Subcutaneous abdominal adipose tissue (tissue), 5 donors: ENCODE measurements around the gene ARHGAP15.

Experiments used
- H3K27ac ChIP-seq: one replicate; pipeline ENCODE4 v1.7.0; 2013; ENCODE audit warnings: low read depth, mild to moderate bottlenecking, inconsistent platforms, low read length, moderate library complexity
- H3K27me3 ChIP-seq, 5 donors: one replicate each; pipeline ENCODE4 v1.7.0; 2013; ENCODE audit warnings: low read length in 5 of 5, inconsistent platforms in 1 of 5; ENCODE audit not compliant: control insufficient read depth in 5 of 5, insufficient read depth in 4 of 5
- H3K36me3 ChIP-seq, 5 donors: one replicate each; pipeline ENCODE4 v1.7.0; 2013; ENCODE audit warnings: low read length in 5 of 5; ENCODE audit not compliant: control insufficient read depth in 5 of 5, insufficient read depth in 5 of 5
- H3K4me1 ChIP-seq, 5 donors: one replicate each; pipeline ENCODE4 v1.7.0; 2013; ENCODE audit warnings: low read length in 5 of 5, mild to moderate bottlenecking in 3 of 5, moderate library complexity in 1 of 5; ENCODE audit not compliant: control insufficient read depth in 5 of 5, insufficient read depth in 5 of 5
- H3K4me3 ChIP-seq, 5 donors: one replicate each; pipeline ENCODE4 v1.7.0; 2013; ENCODE audit warnings: low read length in 5 of 5, low read depth in 1 of 5
- H3K9ac ChIP-seq, 5 donors: one replicate each; pipeline ENCODE4 v1.7.0; 2013; ENCODE audit warnings: low read length in 5 of 5, mild to moderate bottlenecking in 4 of 5, moderate library complexity in 3 of 5
- H3K9me3 ChIP-seq, 5 donors: one replicate each; pipeline ENCODE4 v1.7.0; 2013; ENCODE audit warnings: low read length in 5 of 5; ENCODE audit not compliant: control insufficient read depth in 5 of 5
- donor health status: healthy.
- donor health status: healthy.
- donor health status: healthy.
- donor health status: healthy.
- donor health status: healthy.

The ARHGAP15 gene

GRCh38 chr2:143758629-143759330 is 629.6 kb downstream of the ARHGAP15 start:
- Histone ChIP-seq H3K4me1 (no peaks in the 10 kb centered on the region), H3K27ac (no peak overlapping the region), H3K9me3 (no peaks in the 10 kb centered on the region), H3K9ac (no peak overlapping the region), H3K36me3 (no peaks in the 10 kb centered on the region), H3K27me3 (no peaks in the 10 kb centered on the region), H3K4me3 (no peak overlapping the region)

- Histone ChIP-seq H3K9ac (no peak overlapping the region), H3K27ac (no peak overlapping the region), H3K27me3 (no peaks in the 10 kb centered on the region)
Observed at GRCh38 chr2:143759455-143759854, 630.2 kb downstream of the ARHGAP15 start.

GRCh38 chr2:143762176-143762928 is 633.1 kb downstream of the ARHGAP15 start:
- no peak overlapping the region for H3K9ac ChIP-seq
- no peak overlapping the region for H3K4me3 ChIP-seq
- no peaks in the 10 kb centered on the region for H3K4me1 ChIP-seq
- H3K27me3 ChIP-seq, result no peaks in the 10 kb centered on the region
- no peaks in the 10 kb centered on the region for H3K36me3 ChIP-seq
- H3K9me3 ChIP-seq, result no peaks in the 10 kb centered on the region
- H3K27ac ChIP-seq, result no peak overlapping the region

More at GRCh38 chr2:143759455-143759854, 630.2 kb downstream of the ARHGAP15 start:
- no peaks in the 10 kb centered on the region for H3K9me3 ChIP-seq
- H3K36me3 ChIP-seq, result no peaks in the 10 kb centered on the region
- no peaks in the 10 kb centered on the region for H3K4me1 ChIP-seq
- H3K4me3 ChIP-seq, result no peak overlapping the region

GRCh38 chr2:143764261-143764660 is 635.0 kb downstream of the ARHGAP15 start:
- Histone ChIP-seq H3K36me3 (no peaks in the 10 kb centered on the region), H3K9me3 (no peaks in the 10 kb centered on the region), H3K27me3 (no peaks in the 10 kb centered on the region), H3K27ac (no peak overlapping the region), H3K4me3 (no peak overlapping the region), H3K4me1 (no peaks in the 10 kb centered on the region), H3K9ac (no peak overlapping the region)

- Histone ChIP-seq H3K36me3 (no peaks in the 10 kb centered on the region), H3K27me3 (no peaks in the 10 kb centered on the region), H3K9me3 (no peaks in the 10 kb centered on the region), H3K4me1 (no peaks in the 10 kb centered on the region), H3K9ac (no peak overlapping the region), H3K4me3 (no peak overlapping the region), H3K27ac (no peak overlapping the region)
Observed at GRCh38 chr2:143764706-143765105, 635.5 kb downstream of the ARHGAP15 start.

GRCh38 chr2:143768991-143769390 is 639.8 kb downstream of the ARHGAP15 start:
- Histone ChIP-seq H3K9me3 (no peaks in the 10 kb centered on the region), H3K27me3 (no peaks in the 10 kb centered on the region), H3K9ac (no peak overlapping the region), H3K4me1 (no peaks in the 10 kb centered on the region), H3K27ac (no peak overlapping the region), H3K4me3 (no peak overlapping the region), H3K36me3 (no peaks in the 10 kb centered on the region)

GRCh38 chr2:143771939-143772338 is 642.7 kb downstream of the ARHGAP15 start:
- Histone ChIP-seq H3K27ac (no peak overlapping the region), H3K4me3 (no peak overlapping the region), H3K27me3 (no peaks in the 10 kb centered on the region), H3K4me1 (no peaks in the 10 kb centered on the region), H3K9me3 (no peaks in the 10 kb centered on the region), H3K36me3 (no peaks in the 10 kb centered on the region), H3K9ac (no peak overlapping the region)

GRCh38 chr2:143776526-143777297 is 647.5 kb downstream of the ARHGAP15 start:
- Histone ChIP-seq H3K27me3 (no peaks in the 10 kb centered on the region), H3K4me3 (no peak overlapping the region), H3K36me3 (no peaks in the 10 kb centered on the region), H3K4me1 (no peaks in the 10 kb centered on the region), H3K9me3 (no peaks in the 10 kb centered on the region), H3K27ac (no peak overlapping the region), H3K9ac (no peak overlapping the region)

- no peaks in the 10 kb centered on the region for H3K9me3 ChIP-seq
- H3K4me1 ChIP-seq, result no peaks in the 10 kb centered on the region
- H3K27me3 ChIP-seq, result no peaks in the 10 kb centered on the region
- no peak overlapping the region for H3K4me3 ChIP-seq
- H3K9ac ChIP-seq, result no peak overlapping the region
- H3K27ac ChIP-seq, result no peak overlapping the region
- no peaks in the 10 kb centered on the region for H3K36me3 ChIP-seq
Observed at GRCh38 chr2:143779021-143779420, 649.8 kb downstream of the ARHGAP15 start.
